H9 (cell line): ENCODE data around the gene MSH6. TPM values are rescaled to one million over a fixed set of nuclear protein-coding genes. Genes with fewer than 3 reads are reported as not detected.

Source experiments
- DNase-seq: peaks from one replicate; pipeline ENCODE4 v3.0.0-alpha.2; 2017
- H2AFZ ChIP-seq: one replicate; pipeline ENCODE4 v1.6.1; 2013; ENCODE audit warnings: mild to moderate bottlenecking, low read length, control low read depth, moderate library complexity
- H2AK5ac ChIP-seq: 2 replicates; pipeline ENCODE4 v1.6.1; 2013; ENCODE audit warnings: low read length, control low read depth, mixed read lengths; ENCODE audit not compliant: insufficient read length
- H2BK120ac ChIP-seq: one replicate; pipeline ENCODE4 v1.6.1; 2013; ENCODE audit warnings: low read depth, mild to moderate bottlenecking, low read length, control low read depth, inconsistent platforms; ENCODE audit not compliant: poor library complexity, severe bottlenecking
- H2BK12ac ChIP-seq: 2 replicates; pipeline ENCODE4 v1.6.1; 2013; ENCODE audit warnings: low read length, control low read depth, mixed read lengths, low read depth; ENCODE audit not compliant: insufficient read length
- H2BK15ac ChIP-seq: 2 replicates; pipeline ENCODE4 v1.6.1; 2013; ENCODE audit warnings: low read depth, low read length, control low read depth
- H2BK20ac ChIP-seq: one replicate; pipeline ENCODE4 v1.6.1; 2013; ENCODE audit warnings: low read depth, mild to moderate bottlenecking, low read length, control low read depth, inconsistent platforms; ENCODE audit not compliant: poor library complexity, severe bottlenecking
- H2BK5ac ChIP-seq: 2 replicates; pipeline ENCODE4 v1.6.1; 2013; ENCODE audit warnings: low read length, control low read depth, mixed read lengths; ENCODE audit not compliant: insufficient read length
- H3K14ac ChIP-seq: 2 replicates; pipeline ENCODE4 v1.6.1; 2013; ENCODE audit warnings: low read length, control low read depth; ENCODE audit not compliant: insufficient read depth
- H3K18ac ChIP-seq: 2 replicates; pipeline ENCODE4 v1.6.1; 2013; ENCODE audit warnings: low read depth, mild to moderate bottlenecking, mixed read lengths, low read length, control low read depth; ENCODE audit not compliant: insufficient read length
- H3K23ac ChIP-seq: 2 replicates; pipeline ENCODE4 v1.6.1; 2013; ENCODE audit warnings: low read length, control low read depth, mixed read lengths, low read depth; ENCODE audit not compliant: insufficient read length
- H3K23me2 ChIP-seq: 2 replicates; pipeline ENCODE4 v1.6.1; 2013; ENCODE audit warnings: low read depth, mild to moderate bottlenecking, mixed read lengths, low read length, control low read depth; ENCODE audit not compliant: insufficient read length, poor library complexity, severe bottlenecking
- H3K27ac ChIP-seq: 2 replicates; pipeline ENCODE4 v1.5.1; 2013; ENCODE audit warnings: low read length, control low read depth, mixed read lengths, low read depth; ENCODE audit not compliant: insufficient read length
- H3K27me3 ChIP-seq: 2 replicates; pipeline ENCODE4 v1.6.1; 2013; ENCODE audit warnings: low read length, control low read depth, inconsistent platforms; ENCODE audit not compliant: insufficient read depth
- H3K4ac ChIP-seq: 2 replicates; pipeline ENCODE4 v1.6.1; 2013; ENCODE audit warnings: low read depth, mild to moderate bottlenecking, control low read depth, inconsistent platforms, low read length, moderate library complexity
- H3K4me1 ChIP-seq: 2 replicates; pipeline ENCODE4 v1.6.1; 2013; ENCODE audit warnings: low read length, control low read depth, inconsistent platforms; ENCODE audit not compliant: insufficient read depth
- H3K4me2 ChIP-seq: 2 replicates; pipeline ENCODE4 v1.6.1; 2013; ENCODE audit warnings: low read length, control low read depth, mixed read lengths; ENCODE audit not compliant: insufficient read length, insufficient read depth
- H3K56ac ChIP-seq: 2 replicates; pipeline ENCODE4 v1.6.1; 2013; ENCODE audit warnings: low read depth, mild to moderate bottlenecking, mixed read lengths, low read length, control low read depth; ENCODE audit not compliant: insufficient read length
- H3K79me1 ChIP-seq: 2 replicates; pipeline ENCODE4 v1.6.1; 2013; ENCODE audit warnings: low read depth, mild to moderate bottlenecking, moderate library complexity, low read length, control low read depth, inconsistent platforms; ENCODE audit not compliant: insufficient read depth, poor library complexity, severe bottlenecking
- H3K79me2 ChIP-seq: 2 replicates; pipeline ENCODE4 v1.6.1; 2013; ENCODE audit warnings: low read length, control low read depth, inconsistent platforms; ENCODE audit not compliant: insufficient read depth
- H3K9ac ChIP-seq: 2 replicates; pipeline ENCODE4 v1.6.1; 2013; ENCODE audit warnings: low read length, control low read depth, mixed read lengths; ENCODE audit not compliant: insufficient read length; ENCODE audit errors: extremely low read depth
- H3K9me3 ChIP-seq: one replicate; pipeline ENCODE4 v1.6.1; 2013; ENCODE audit warnings: low read depth, low read length, inconsistent platforms; ENCODE audit not compliant: control insufficient read depth
- H3T11ph ChIP-seq: one replicate; pipeline ENCODE4 v1.6.1; 2013; ENCODE audit warnings: mild to moderate bottlenecking, low read length, control low read depth, inconsistent platforms
- H4K20me1 ChIP-seq: one replicate; pipeline ENCODE4 v1.6.1; 2013; ENCODE audit not compliant: control insufficient read depth, insufficient read length, insufficient read depth
- H4K5ac ChIP-seq: 2 replicates; pipeline ENCODE4 v1.6.1; 2013; ENCODE audit warnings: low read depth, mild to moderate bottlenecking, mixed read lengths, low read length, control low read depth; ENCODE audit not compliant: insufficient read length
- H4K8ac ChIP-seq: replicated peaks from 2 replicates; pipeline ENCODE4 v1.6.1; 2013; ENCODE audit warnings: low read length, control low read depth, mixed read lengths, low read depth; ENCODE audit not compliant: insufficient read length
- H4K91ac ChIP-seq: 2 replicates; pipeline ENCODE4 v1.6.1; 2013; ENCODE audit warnings: low read depth, mild to moderate bottlenecking, moderate library complexity, mixed read lengths, low read length, control low read depth; ENCODE audit not compliant: insufficient read length
- H3K27ac Mint-ChIP-seq, 3 experiments: 2 replicates in 2 of 3; 3 replicates in 1 of 3; pipeline ENCODE4 v1.8.0; 2020 to 2021; ENCODE audit warnings: mixed read lengths in 3 of 3, mild to moderate bottlenecking in 1 of 3, moderate library complexity in 1 of 3
- H3K27me3 Mint-ChIP-seq: 2 replicates; pipeline ENCODE4 v1.8.0; 2021; ENCODE audit warnings: low read depth, mild to moderate bottlenecking, moderate library complexity, mixed read lengths
- H3K36me3 Mint-ChIP-seq, 3 experiments: 2 replicates in 2 of 3; 3 replicates in 1 of 3; pipeline ENCODE4 v1.8.0; 2020 to 2021; ENCODE audit warnings: low read depth in 3 of 3, mixed read lengths in 3 of 3; ENCODE audit not compliant: insufficient read depth in 1 of 3
- H3K4me1 Mint-ChIP-seq, 2 experiments: 2 replicates each; pipeline ENCODE4 v1.8.0; 2020; ENCODE audit warnings: mixed read lengths in 2 of 2
- H3K4me3 Mint-ChIP-seq, 2 experiments: 2 replicates in 1 of 2; 3 replicates in 1 of 2; pipeline ENCODE4 v1.8.0; 2020 to 2021; ENCODE audit warnings: mild to moderate bottlenecking in 2 of 2, mixed read lengths in 2 of 2, moderate library complexity in 1 of 2
- H3K9me3 Mint-ChIP-seq, 2 experiments: 2 replicates in 1 of 2; 3 replicates in 1 of 2; pipeline ENCODE4 v1.8.0; 2020; ENCODE audit warnings: mild to moderate bottlenecking in 2 of 2, mixed read lengths in 2 of 2, moderate library complexity in 1 of 2
- CTCF ChIP-seq: fragments of 200-600 bp; sonication (generic); conservative IDR thresholded peaks from 3 replicates; pipeline ENCODE4 v1.8.0; 2021; ENCODE audit warnings: antibody characterized with exemption, mild to moderate bottlenecking
- WGBS: extraction: QIAGEN DNeasy Blood & Tissue Kit; methylation state at CpG from one replicate; pipeline ENCODE4 v1.1.7; 2013; ENCODE audit warnings: missing lambda C conversion rate, low lambda C conversion rate, mixed read lengths; ENCODE audit not compliant: insufficient read length; ENCODE audit errors: extremely low coverage; 5-methylcytosine and 5-hydroxymethylcytosine counted together
- total RNA-seq: library from RNA; stranded (reverse); gene quantifications from 2 replicates; pipeline ENCODE4 v1.2.1, GENCODE V29; 2021

Gene MSH6
- total RNA-seq, 1 experiment from 2014 or later: 303 TPM

DNA sequence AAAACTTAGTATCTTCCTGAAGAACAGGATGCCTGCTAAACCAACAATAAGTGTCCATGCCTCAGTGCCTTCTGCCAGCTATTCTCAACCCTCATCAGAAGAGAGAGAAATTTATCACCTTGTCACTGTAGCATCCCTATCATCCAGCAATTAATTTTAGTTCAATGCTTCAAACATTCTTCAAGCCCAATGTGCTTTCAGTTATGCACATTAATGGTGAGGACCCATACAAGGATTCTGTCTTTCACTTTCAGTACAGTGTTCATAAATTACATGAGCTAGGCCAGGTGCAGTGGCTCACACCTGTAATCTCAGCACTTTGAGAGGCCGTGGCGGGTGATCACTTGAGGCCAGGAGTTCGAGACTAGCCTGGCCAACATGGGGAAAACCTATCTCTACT is 47.0 kb upstream of the MSH6 start:
- no peak overlapping the region for H4K8ac ChIP-seq
- H3K4me1 ChIP-seq: no peaks in the 10 kb centered on the region
- H2BK5ac ChIP-seq: no peak overlapping the region
- no peak overlapping the region for H3K9ac ChIP-seq
- no peak for DNase-seq
- Mint-ChIP-seq H3K27ac (no peak overlapping the region), H3K27me3 (no peaks in the 10 kb centered on the region), H3K4me1 (peaks cover 7 to 12% of the 10 kb centered on the region in 2 experiments), H3K4me3 (no peak overlapping the region), H3K9me3 (no peaks in the 10 kb centered on the region), H3K36me3 (no peaks in the 10 kb centered on the region)
- no peak overlapping the region for H2AK5ac ChIP-seq
- no CpG with 5 or more reads among the region's 3 CpGs for WGBS
- no peaks in the 10 kb centered on the region for H3K27me3 ChIP-seq
- no peak overlapping the region for H3T11ph ChIP-seq
- H2AFZ ChIP-seq: no peak overlapping the region
- H3K23ac ChIP-seq: no peak overlapping the region
- H3K23me2 ChIP-seq: no peaks in the 10 kb centered on the region
- H2BK20ac ChIP-seq: no peak overlapping the region
- no peak overlapping the region for H4K5ac ChIP-seq
- H3K79me1 ChIP-seq: no peaks in the 10 kb centered on the region
- no peak overlapping the region for H3K18ac ChIP-seq
- H3K4ac ChIP-seq: no peak overlapping the region
- H3K79me2 ChIP-seq: no peaks in the 10 kb centered on the region
- no peaks in the 10 kb centered on the region for H3K9me3 ChIP-seq
- no peak overlapping the region for H3K4me2 ChIP-seq
- H4K20me1 ChIP-seq: no peaks in the 10 kb centered on the region
- H2BK120ac ChIP-seq: no peak overlapping the region
- no peak overlapping the region for H3K56ac ChIP-seq
- no peak overlapping the region for H2BK12ac ChIP-seq
- no peak overlapping the region for H2BK15ac ChIP-seq
- H3K27ac ChIP-seq: no peak overlapping the region
- no peak for TF ChIP-seq CTCF
- no peak overlapping the region for H3K14ac ChIP-seq
- no peak overlapping the region for H4K91ac ChIP-seq
